Panc1 (cell line): ENCODE data around the gene TMPRSS5. TPM values are rescaled to one million over a fixed set of nuclear protein-coding genes. Genes with fewer than 3 reads are reported as not detected.

Source experiments
- ATAC-seq: fragments of 200-7000 bp; cut with Tn5 transposase; 2 replicates; pipeline ENCODE4 v1.9.1; 2020; ENCODE audit warnings: mild to moderate bottlenecking, moderate library complexity
- Bru-seq: library from RNA; stranded (reverse); fragments of 400-500 nt; gene quantifications from one replicate; lab custom pipeline; 2021; lab: Mats Ljungman, UMichigan
- BruChase-seq, 2 experiments: library from RNA; stranded (reverse); fragments of 400-500 nt; gene quantifications; one replicate each; lab custom pipeline; 2021; lab: Mats Ljungman, UMichigan
- BruUV-seq: library from RNA; stranded (reverse); fragments of 400-500 nt; replicated peaks from 2 replicates; lab custom pipeline; 2021; lab: Mats Ljungman, UMichigan
- CTCF ChIA-PET: fragments of 300-600 bp; sonication (Branson Sonifier 250); formaldehyde crosslinking; loops from one replicate; lab custom pipeline; 2022; ENCODE audit warnings: antibody characterized with exemption; lab: Charles Lee
- POLR2A ChIA-PET: fragments of 300-600 bp; sonication (Branson Sonifier 250); formaldehyde crosslinking; loops from one replicate; lab custom pipeline; 2022; ENCODE audit warnings: antibody characterized with exemption; lab: Charles Lee
- DNase-seq: peaks from one replicate; pipeline ENCODE4 v3.0.0-alpha.2; 2010; ENCODE audit warnings: low read depth, low spot score
- H3K27ac ChIP-seq: 2 replicates; pipeline ENCODE4 v1.5.1; 2011; ENCODE audit warnings: mild to moderate bottlenecking, low read length, inconsistent platforms
- H3K27me3 ChIP-seq: fragments of 200-500 bp; sonication (Bioruptor generic); 2 replicates; pipeline ENCODE4 v1.6.0; 2014; ENCODE audit warnings: low read length, inconsistent platforms; ENCODE audit not compliant: control insufficient read depth, insufficient read depth
- H3K36me3 ChIP-seq: fragments of 200-500 bp; sonication (Bioruptor generic); 2 replicates; pipeline ENCODE4 v1.5.1; 2014; ENCODE audit warnings: inconsistent platforms, mild to moderate bottlenecking, low read length, moderate library complexity; ENCODE audit not compliant: control insufficient read depth, insufficient read depth
- H3K4me1 ChIP-seq: 2 replicates; pipeline ENCODE4 v1.5.1; 2011; ENCODE audit warnings: inconsistent platforms, mild to moderate bottlenecking, low read length, moderate library complexity; ENCODE audit not compliant: control insufficient read depth, insufficient read depth
- H3K4me3 ChIP-seq, 2 experiments: 2 replicates each; pipeline ENCODE4 v1.5.1; 2011 to 2012; ENCODE audit warnings: low read depth in 2 of 2, low read length in 2 of 2, mild to moderate bottlenecking in 2 of 2, inconsistent platforms in 1 of 2, moderate library complexity in 1 of 2
- H3K9me3 ChIP-seq: fragments of 200-500 bp; sonication (Bioruptor generic); 2 replicates; pipeline ENCODE4 v1.5.1; 2014; ENCODE audit warnings: low read depth, mild to moderate bottlenecking, inconsistent platforms, low read length, moderate library complexity; ENCODE audit not compliant: control insufficient read depth, insufficient read depth
- CTCF ChIP-seq: fragments of 450-650 bp; IDR thresholded peaks from 2 replicates; pipeline ENCODE4 v1.5.1; 2017; ENCODE audit warnings: mild to moderate bottlenecking
- POLR2AphosphoS5 ChIP-seq: IDR thresholded peaks from 2 replicates; pipeline ENCODE4 v1.6.1; 2012; ENCODE audit warnings: mild to moderate bottlenecking, low read depth, low read length, moderate library complexity
- REST ChIP-seq, 2 experiments: IDR thresholded peaks; 2 replicates each; pipeline ENCODE4 v1.6.1; 2011 to 2012; ENCODE audit warnings: low read depth in 2 of 2, control low read depth in 1 of 2, low read length in 1 of 2, mild to moderate bottlenecking in 1 of 2, moderate library complexity in 1 of 2; ENCODE audit not compliant: insufficient read depth in 1 of 2
- SIN3A ChIP-seq: IDR thresholded peaks from 2 replicates; pipeline ENCODE4 v1.6.1; 2012; ENCODE audit warnings: low read depth, mild to moderate bottlenecking, low read length, moderate library complexity, borderline replicate concordance; ENCODE audit not compliant: insufficient read depth
- TCF7L2 ChIP-seq: IDR thresholded peaks from 2 replicates; pipeline ENCODE4 v1.6.1; 2011; ENCODE audit warnings: mild to moderate bottlenecking, low read depth, low read length, inconsistent platforms
- in situ Hi-C: cut with HindIII; loops from 2 replicates; pipeline ENCODE4 v1.10.0; 2016; ENCODE audit warnings: low sequenced_read_pairs, low pct_unique_long_range_greater_than_20kb
- intact Hi-C: fragments of 100-400 bp; cut with micrococcal nuclease; formaldehyde crosslinking; loops from one replicate; pipeline ENCODE4 v1.10.0; 2022; ENCODE audit not compliant: unreplicated experiment
- long read RNA-seq: library from polyadenylated mRNA; unstranded; transcript quantifications from one replicate; pipeline ENCODE4 v2.0.0, GENCODE V29; 2021; ENCODE audit not compliant: unreplicated experiment
- polyA plus RNA-seq: library from polyadenylated mRNA; unstranded; fragments of >200 nt; gene quantifications from one replicate; pipeline ENCODE4 v1.2.1, GENCODE V29; 2012; ENCODE audit warnings: missing spikeins; ENCODE audit not compliant: insufficient read length
- total RNA-seq: library from RNA; stranded (reverse); gene quantifications from one replicate; pipeline ENCODE4 v1.2.1, GENCODE V29; 2021; ENCODE audit not compliant: unreplicated experiment

TMPRSS5 gene
- 0.85 TPM for total RNA-seq
- polyA plus RNA-seq: 0.82 TPM
- Bru-seq, nascent RNA: percentile 53 among the genes with signal in this experiment
- BruChase-seq, experiment 1, labeled RNA remaining after a 2-hour chase: percentile 58 among the genes with signal in this experiment
- BruChase-seq, experiment 2, labeled RNA remaining after a 6-hour chase: percentile 50 among the genes with signal in this experiment
- long read RNA-seq: 0 reads

- in situ Hi-C loops (no loop called here), intact Hi-C loops (no loop called here)
- Histone ChIP-seq H3K4me3 (no peak within 1 kb of the TSS), H3K36me3 (no peaks in the 10 kb centered on the region), H3K27ac (peak within 1 kb of the TSS; percentile 17; the same call in 1 of the 2 replicates), H3K9me3 (no peaks in the 10 kb centered on the region; the same call in 1 of the 2 replicates), H3K27me3 (no peaks in the 10 kb centered on the region), H3K4me1 (no peaks in the 10 kb centered on the region)
- no TSS peak for BruUV-seq
- TF ChIP-seq REST (IDR thresholded peaks at IDR 0.05; ENCODE audit: insufficient read depth in 1 of 2, low read depth in 2 of 2, low read length in 1 of 2) (no peak), POLR2AphosphoS5 (no peak), SIN3A (no peak), TCF7L2 (no peak), CTCF (no peak)
- POLR2A ChIA-PET: no interaction called here
- CTCF ChIA-PET: no interaction called here
- no peak for ATAC-seq
- no peak for DNase-seq
These were observed at the start of gene TMPRSS5 for GRCh38 chr11:113705871-113706655. Gene TMPRSS5 (minus strand): TSS chr11:113706308. CDS start chr11:113706224, 84 bp downstream.

GRCh38 chr11:113752932-113753331 lies 46.8 kb upstream of the TMPRSS5 start:
- BruUV-seq: no TSS peak
- ATAC-seq (no peak), DNase-seq (no peak)
- TF ChIP-seq CTCF: no peak
- no peak for TF ChIP-seq SIN3A
- TF ChIP-seq TCF7L2: no peak
- no peak for TF ChIP-seq REST (IDR thresholded peaks at IDR 0.05; ENCODE audit: insufficient read depth in 1 of 2, low read depth in 2 of 2, low read length in 1 of 2)
- no peak for TF ChIP-seq POLR2AphosphoS5
- POLR2A ChIA-PET: no interaction called here
- Histone ChIP-seq H3K4me3 (no peak overlapping the region), H3K36me3 (peaks cover 5% of the 10 kb centered on the region; the same call in 1 of the 2 replicates), H3K9me3 (no peaks in the 10 kb centered on the region), H3K27ac (no peak overlapping the region), H3K4me1 (no peaks in the 10 kb centered on the region), H3K27me3 (no peaks in the 10 kb centered on the region)
- intact Hi-C loops: no loop called here
- CTCF ChIA-PET: no interaction called here
- in situ Hi-C loops: no loop called here
